Measurements from ENCODE around the gene PDLIM1. TPM values are rescaled to one million over a fixed set of nuclear protein-coding genes. Genes with fewer than 3 reads are reported as not detected.
A peak's percentile ranks its signal among the peaks of the same experiment; 100 is the strongest.

Gene PDLIM1
- total RNA-seq, 1 donor, result 27.5 TPM

DNA sequence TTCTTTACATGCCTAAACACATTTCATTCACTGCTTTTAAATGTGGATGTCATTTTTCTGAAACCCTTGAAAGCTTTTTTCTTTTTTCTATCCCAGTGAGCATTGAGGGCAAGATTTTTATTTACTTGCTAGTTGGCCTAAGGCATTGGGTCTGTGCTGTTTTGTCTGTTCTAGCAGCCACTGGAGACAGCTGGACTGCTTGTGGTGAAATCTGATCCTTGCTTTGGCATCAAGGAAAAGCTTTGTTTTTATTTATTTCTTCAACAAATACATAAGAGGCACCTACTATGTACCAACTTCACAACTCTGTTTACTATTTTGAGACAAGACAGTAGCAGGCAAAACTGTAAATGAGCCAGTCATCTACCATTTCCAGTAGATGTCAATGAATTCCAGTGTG lies 28.4 kb upstream of the PDLIM1 start:
- no peak for DNase-seq (ENCODE audit: low read depth in 2 of 3, low spot score in 2 of 3)

DNA sequence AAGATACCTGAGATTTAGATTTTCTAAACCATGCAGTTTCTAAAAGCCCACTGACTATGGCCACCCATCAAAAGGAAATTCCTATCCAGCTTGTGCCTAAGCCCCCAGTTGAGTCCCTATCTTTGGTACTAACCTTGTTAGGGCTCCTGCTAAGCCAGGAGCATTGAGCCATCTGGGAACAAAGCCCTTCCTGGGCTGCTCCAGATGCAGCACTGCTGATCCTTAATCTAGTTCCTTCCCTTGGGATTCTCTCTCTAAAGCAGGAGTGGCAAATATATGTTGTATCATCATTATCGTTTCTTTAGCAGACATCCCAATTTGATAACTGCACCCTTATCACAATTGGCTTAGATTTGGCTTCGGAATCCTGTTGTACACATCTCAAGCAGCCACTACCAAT lies 24.7 kb upstream of the PDLIM1 start:
- no peak for DNase-seq (ENCODE audit: low read depth in 2 of 3, low spot score in 2 of 3)

DNA sequence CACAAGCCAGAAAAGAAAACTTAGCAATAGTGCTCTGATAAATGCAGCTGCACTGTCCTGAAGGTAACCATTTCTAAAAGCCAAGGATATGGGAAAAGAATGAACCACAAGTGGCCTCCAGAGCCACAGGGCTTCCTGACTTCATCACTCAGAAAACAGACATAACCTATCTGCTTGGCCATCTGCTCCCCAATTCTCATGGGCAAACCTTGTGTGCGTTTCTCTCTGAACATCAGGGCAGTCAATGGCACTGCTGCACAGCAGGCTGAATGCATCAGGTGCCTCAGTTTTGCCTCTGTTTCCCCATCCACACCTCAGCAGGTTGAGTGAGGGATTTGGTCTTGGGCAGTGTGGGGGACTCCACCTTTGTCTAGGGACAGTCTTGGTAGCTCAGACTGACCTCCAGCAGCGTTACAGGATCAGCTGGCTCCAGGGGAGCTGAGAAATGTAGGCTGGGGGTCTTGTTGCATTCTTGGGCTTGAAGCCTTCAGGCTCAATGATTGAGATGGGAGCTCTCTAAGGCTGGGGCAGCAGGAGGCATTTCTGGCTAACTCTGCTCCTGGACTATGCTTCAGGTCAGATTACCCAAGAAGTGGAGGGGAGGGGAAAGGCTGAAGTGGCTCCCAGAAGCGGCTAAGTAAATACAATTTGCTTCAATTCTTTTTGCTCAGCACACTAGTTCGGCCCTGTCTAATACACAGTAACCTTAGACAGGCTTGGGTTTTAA lies 23.6 kb upstream of the PDLIM1 start:
- DNase-seq (ENCODE audit: low read depth in 2 of 3, low spot score in 2 of 3), result peak in 1 of 3 donors; percentile 41

DNA sequence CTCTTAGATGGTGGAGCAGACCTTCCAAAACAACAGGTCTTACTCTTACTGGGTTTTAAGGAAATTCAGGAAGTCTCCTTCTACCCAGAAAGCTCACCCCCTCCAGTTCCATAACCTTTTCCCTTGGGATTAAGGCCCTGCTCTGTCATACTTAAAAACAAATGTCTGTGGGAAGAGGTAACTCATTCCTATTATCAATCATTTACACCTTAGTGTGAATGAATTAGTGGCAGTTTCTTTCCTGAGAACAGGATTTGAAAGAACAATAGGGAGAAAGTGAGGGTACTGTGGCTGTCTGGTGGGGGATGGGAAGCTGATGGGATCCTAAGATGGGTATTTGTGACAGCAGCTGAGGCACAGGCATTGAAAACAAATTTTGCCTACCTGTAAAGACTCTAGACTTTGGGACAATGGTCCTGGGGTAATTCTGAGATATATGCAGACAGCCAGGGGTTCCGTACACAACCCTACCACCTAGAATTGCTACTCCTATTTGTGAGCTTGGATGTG lies 22.2 kb upstream of the PDLIM1 start:
- no peak for DNase-seq (ENCODE audit: low read depth in 2 of 3, low spot score in 2 of 3)

DNA sequence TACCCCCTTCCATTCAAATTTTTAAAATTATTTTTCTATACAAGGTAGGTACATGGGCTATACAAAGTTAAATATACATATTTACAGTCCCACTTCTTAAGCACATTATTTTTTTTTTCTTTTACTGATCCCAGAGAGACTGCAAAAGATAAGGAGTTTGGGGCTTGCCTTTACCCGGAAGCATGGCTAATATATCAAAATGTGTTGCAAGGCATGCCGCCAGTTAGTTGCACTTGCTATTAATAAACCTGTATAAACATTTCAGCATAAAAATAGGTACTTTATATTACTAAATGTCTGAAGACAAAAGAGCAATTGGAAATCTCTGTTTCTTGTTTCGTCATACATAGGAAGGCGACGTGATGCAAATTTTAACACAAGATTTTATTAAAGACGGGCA lies 21.5 kb upstream of the PDLIM1 start:
- DNase-seq (ENCODE audit: low read depth in 2 of 3, low spot score in 2 of 3), result peak in 1 of 3 donors; percentile 25

DNA sequence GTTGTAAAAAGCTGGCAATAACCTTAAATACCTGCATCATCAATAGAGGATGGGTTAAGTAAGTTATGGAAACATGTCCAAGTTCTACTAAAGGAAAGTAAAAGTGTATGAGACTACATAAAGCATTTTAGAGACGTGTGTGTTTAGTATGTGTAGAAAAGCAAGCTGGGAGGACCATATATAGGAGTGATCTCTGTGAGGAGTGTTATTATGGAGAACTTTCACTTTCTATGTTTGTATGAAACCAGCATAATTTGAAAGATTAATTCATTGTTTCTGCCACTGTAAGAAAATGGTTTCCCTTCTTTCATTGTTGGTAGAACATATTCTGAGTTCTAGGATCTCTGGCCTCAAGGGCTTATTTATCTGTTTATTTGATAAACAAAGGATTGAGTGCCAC lies 19.2 kb upstream of the PDLIM1 start:
- DNase-seq (ENCODE audit: low read depth in 2 of 3, low spot score in 2 of 3), result peak in 1 of 3 donors; percentile 22

DNA sequence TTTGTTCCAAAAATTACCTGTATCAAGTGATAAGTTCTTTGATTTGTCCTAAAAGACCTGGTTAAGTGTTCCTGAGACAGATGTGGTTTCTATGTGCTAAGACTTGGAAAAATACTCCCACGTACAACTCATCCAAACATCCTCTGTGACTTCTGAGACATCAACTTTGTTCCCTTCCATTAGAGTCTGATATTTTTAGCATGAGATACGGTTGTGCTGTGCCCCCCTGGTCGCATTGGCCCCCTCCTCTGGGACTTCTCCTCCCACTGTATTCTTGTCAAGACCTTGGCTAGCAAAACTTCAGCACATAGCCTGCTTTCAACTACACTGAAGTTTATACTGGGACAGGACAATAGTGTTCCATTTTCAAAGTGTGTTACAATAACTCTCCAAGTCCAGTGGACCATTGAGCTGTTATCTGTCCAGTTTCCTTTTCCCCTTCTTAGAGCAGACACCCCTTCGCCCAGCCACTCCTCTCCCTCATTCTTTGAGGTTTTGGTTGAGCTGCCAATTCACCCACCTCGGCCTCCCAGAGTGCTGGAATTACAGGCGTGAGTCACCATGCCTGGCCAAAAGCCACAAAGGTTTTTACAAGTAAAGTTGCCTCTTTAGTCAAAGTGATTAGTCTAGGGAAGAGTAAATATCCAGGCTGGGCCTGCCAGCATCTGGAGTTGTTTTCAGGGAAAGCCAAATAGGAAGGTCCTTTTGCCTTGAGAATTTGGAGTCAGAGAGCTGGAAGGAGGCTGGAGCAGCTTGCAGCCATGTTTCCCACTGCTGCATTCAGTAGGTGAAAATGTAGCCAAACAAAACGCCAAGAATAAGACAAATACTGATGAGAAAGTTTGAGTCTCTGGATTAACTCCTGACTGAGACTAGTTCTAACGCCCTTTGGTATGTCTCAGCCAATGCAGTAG lies 17.8 kb upstream of the PDLIM1 start:
- peak in 2 of 3 donors; percentile 46 to 84 for DNase-seq (ENCODE audit: low read depth in 2 of 3, low spot score in 2 of 3)

DNA sequence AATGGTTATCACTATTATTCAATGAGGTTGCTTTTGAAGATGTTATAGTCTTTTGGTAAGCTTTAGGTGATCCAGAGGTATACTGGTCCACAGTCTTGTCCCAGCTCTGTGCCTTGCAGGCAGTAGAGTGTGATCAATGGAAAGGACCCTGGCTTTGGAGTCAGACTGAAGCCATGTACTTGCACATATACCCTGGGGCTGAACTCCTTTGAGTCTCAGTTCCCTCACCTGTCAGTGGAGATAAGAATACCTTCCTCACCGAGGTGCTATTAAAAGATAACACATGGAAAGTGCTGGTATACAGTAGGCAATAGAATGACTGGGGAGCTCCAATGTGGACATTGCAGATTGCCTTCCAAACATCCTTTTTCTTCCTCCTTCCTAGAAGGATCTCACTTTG lies 16.0 kb upstream of the PDLIM1 start:
- no peak for DNase-seq (ENCODE audit: low read depth in 2 of 3, low spot score in 2 of 3)

DNA sequence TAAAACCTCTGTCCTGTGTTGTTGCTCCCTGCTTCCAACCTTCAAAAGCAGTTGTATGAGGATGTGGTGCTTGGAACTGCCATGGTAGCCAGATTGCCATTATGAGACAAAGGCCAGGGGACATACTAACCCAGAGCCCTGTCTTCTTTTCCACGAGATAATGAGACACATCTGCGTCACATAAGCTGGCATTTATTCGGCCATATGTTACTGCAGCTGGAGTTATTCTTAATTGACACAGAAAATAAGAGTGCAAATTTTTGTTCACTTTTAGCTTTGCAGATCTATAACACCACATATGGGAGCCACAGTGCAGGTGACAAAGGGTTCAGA lies 15.5 kb upstream of the PDLIM1 start:
- no peak for DNase-seq (ENCODE audit: low read depth in 2 of 3, low spot score in 2 of 3)

DNA sequence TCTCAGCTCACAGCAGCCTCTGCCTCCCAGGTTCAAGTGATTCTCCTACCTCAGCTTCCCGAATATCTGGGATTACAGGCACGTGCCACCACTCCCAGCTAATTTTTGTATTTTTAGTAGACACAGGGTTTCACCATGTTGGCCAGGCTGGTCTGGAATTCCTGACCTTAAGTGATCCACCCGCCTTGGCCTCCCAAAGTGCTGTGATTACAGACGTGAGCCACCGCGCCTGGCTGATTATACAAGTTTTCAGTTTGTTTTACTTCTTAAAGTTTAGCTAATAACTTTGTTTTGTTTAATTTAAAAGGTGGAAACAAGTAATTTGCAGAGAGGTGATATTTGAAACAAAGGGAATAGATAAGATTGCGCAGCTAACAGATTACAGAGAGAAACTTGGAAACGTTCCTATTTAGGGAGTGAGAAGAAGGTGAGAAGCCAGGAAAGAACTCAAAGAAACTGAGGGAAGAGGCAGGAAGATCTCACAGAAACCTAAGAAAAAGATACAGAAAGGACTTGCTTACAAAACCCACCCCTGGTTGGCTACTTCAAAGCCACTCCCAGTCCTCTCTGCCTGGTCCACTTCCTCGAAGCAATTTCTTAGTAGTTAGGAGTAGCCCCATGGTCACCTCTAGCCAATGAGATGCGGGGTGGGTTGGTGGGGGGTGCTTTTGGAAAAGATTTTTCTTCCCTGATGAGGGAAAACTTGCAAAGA lies 15.0 kb upstream of the PDLIM1 start:
- no peak for DNase-seq (ENCODE audit: low read depth in 2 of 3, low spot score in 2 of 3)

DNA sequence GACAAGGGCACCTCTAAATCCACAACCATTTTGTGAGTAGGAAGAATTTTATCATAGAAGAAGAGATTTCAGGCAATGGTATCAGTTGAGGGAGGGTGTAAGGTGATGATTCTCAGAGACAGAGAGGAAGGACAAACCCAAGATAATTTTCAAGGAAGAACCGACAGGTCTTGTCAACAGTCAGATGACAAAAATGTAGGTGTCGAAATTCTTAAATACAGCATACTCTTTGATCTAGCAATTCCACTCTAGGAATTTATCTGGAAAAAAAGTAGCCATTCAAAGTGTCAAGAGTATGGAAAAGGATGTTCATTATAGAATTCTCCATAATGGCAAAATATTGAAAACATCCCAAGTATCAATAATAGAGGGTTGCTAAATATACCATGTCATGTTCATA lies 14.2 kb upstream of the PDLIM1 start:
- DNase-seq (ENCODE audit: low read depth in 2 of 3, low spot score in 2 of 3), result no peak

DNA sequence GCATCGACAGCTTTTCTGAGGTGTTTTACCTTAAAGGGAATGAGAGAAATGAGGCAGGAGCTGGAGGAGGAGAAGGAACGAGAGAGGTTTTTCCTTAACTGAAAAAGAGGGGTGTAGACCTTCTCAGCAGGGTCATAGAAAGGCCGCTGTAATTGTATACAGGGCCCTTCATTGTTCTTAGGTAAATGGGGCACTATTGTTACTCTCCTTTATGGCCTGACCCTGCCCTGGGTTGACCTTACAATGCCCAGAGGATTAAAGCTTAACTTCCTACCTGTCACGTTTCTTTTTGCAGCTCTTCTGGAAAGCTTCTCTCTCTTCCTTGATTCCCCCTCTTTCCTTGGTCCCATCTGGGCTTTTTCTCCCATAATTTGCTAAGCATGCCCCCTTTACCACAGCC lies 13.7 kb upstream of the PDLIM1 start:
- DNase-seq (ENCODE audit: low read depth in 2 of 3, low spot score in 2 of 3), result no peak

DNA sequence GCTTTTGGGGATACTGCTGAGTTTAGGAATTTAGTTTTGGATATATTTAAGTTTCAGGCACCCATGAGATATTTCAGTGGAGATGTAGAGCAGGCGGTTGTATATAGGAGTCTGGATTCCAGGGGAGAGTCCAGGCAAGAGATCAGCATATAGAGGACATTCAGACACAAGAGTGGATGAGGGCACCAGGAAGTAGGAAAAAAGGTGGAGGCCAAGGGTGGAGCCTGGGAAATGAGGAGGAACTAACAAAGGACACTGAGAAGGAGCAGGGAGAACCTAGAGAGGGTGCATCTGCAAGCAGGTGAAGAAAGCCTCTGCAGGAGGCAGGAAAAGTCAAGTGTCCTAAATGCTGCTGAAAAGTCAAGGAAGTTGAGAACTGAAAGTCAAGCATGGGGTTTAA lies 13.1 kb upstream of the PDLIM1 start:
- no peak for DNase-seq (ENCODE audit: low read depth in 2 of 3, low spot score in 2 of 3)

DNA sequence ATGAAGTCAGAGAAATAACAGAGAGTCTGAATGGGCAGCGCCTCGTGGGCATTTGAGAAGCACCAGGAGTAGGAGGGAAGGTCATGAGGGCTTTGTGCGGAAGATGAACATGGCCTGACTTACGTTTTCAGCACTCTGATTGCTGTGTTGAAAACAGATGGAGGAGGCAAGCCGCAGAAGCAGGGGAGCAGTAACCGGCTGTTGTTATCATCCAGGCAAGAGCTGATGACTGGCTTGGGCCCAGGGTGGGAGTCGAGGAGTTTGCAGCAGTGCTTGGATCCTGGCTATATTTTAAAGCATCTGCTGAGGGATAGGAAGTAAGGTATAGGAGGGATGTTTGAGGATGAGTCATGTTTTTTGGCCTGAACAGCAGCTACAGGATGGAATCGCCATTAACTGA lies 12.7 kb upstream of the PDLIM1 start:
- no peak for DNase-seq (ENCODE audit: low read depth in 2 of 3, low spot score in 2 of 3)

DNA sequence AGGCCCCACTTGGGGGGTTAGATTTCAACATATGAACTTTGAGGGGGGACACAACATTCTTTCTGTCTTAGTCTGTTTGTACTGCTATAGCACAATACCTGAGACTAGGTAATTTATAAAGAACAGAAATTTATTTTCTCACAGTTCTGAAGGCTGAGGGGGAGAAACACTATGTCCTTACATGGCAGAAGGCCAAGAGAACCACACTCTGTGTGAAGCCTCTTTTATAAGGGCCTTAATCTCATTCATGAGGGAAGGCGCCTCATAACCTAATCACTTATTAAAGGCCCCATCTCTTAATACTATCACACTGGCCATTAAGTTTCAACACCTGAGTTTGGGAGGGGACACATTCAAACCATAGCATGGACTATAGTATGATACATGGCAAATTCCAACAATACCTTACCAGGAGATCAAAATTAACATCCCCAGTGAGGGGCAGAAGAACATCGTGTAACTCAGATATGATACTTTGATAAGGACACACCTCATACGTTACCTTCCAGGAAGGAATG lies 9.3 kb upstream of the PDLIM1 start:
- no peak for DNase-seq (ENCODE audit: low read depth in 2 of 3, low spot score in 2 of 3)

DNA sequence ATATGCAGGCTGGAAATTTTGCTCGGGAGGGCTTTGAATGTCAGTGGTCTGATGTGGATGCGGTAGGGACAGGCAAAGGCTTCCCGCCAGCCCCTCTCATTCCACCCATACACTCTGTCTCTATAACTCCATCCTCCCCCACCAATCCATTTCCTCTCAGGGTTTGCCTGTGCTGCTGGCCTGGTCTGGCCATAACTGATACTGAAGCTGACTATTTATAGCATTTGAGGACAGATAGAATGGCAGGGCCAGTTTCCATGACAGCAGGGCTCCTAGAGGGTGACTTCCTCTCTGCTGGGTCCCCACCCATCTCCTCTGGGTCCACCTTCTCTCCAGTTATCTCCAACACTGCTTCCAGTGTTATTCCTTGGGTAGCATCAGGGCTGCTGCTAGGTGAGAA lies 6.6 kb upstream of the PDLIM1 start:
- DNase-seq (ENCODE audit: low read depth in 2 of 3, low spot score in 2 of 3), result peak in 2 of 3 donors; percentile 31 to 63

DNA sequence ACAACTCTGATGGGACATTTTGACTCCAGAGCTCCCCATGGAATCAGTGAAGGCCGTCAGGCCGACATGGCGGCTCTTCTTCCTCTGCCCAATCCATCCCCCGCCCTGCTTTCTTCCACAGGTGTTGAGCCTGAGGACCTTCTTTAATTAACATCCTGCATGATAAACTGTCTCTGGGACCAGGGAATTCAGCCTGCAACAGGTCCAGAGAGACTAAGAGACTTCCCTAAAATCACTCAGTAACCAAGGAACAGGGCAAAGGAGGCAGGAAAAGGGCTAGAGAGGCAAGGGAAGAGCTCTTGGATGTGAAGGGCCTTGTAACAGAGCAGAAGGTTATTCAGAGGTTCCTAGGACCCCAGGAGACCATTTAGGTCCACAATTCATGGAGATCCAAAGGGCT lies 6.0 kb upstream of the PDLIM1 start:
- DNase-seq (ENCODE audit: low read depth in 2 of 3, low spot score in 2 of 3), result no peak

DNA sequence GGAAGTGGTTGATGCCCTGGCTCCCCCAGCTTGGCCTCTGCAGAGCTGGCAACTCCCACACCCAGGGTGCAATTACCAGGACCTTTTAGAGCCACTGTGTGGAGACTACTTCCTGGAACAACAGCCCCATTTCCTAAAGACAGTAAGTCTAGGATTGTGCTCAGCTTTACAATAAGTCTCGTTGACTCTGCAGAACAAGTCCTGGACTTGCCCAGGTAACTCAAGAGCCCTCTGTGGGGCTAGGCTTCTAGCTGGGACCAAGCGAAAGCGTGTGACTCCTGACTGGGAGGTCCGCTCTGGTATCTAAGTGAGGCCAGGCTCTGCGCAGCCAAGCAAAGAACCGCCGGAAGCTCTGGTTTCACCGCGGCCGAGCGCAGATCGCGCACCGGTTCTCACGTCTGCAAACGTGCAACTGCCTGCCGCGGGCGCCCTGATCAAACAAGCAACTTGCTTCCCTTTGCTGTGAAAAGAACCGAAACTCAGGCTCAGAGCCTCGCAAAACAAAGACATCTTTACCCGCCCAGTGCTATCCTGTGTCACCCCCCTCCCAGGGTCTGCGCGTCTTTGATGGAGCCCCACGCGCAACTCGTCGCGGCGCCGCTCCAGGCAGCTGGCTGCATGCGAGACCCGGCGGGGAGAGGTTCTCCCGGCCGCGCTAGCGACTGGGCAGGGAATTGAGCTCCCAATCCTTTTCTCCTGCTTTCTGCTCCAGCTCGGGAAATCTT lies 4.4 kb upstream of the PDLIM1 start:
- peak in 2 of 3 donors; percentile 70 to 84 for DNase-seq (ENCODE audit: low read depth in 2 of 3, low spot score in 2 of 3)

DNA sequence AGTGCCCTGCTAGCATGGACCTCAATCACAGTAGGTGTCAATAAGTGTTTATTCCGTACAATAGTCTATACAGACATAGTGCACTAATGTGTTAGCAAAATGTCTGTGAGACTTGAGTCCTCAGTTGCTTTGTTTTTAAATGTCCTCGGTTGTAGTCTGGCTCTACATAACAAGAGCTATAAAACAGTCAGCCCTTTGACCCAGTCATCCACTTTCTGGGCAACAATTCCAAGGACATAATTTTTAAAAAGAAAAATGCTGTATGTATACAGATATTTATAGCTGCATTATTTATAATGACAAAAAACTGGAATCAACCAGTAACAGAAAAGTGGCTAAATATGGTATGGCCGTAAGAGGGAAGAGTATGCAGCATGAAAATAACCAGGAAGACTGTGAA lies 2.8 kb upstream of the PDLIM1 start:
- no peak for DNase-seq (ENCODE audit: low read depth in 2 of 3, low spot score in 2 of 3)

DNA sequence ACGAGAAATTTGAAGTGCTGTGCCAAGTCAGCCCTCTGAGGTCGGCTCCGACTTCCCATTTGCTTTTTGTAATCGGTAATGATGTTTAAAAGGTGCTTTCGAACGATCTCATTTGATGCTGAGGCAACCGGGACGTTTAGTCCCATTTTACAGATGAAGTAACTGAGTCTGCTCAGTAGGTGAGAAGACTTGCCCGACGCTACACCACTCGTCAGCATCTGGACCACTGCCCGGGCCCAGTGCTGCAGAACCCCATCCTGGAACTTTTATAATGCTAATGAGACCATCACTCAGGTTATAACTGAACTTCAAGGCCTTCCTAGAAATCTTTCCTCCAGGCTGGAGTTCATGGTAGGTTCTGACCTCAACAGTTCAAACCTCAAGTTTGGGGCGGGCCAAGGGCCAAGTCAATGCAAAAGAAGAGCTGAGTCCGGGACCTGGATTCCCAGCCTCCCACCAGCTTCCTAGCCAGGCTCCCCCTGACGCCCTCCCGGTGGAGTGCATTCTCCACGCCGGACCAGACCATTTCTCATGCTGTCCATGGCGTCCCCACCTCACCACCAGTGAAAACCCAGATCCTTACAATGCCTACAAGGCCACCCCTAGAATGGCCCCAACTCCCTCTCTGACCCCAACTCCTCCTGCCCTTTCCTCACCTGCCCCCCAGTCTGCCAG lies 699 bp upstream of the PDLIM1 start:
- DNase-seq (ENCODE audit: low read depth in 2 of 3, low spot score in 2 of 3), result no peak

All from hematopoietic multipotent progenitor cell (in vitro differentiated cells).